ENCODE results near the gene MRNIP. TPM values are rescaled to one million over a fixed set of nuclear protein-coding genes. Genes with fewer than 3 reads are reported as not detected.

MRNIP gene
- total RNA-seq, 2 experiments from 2014 or later = 20.2 to 21.4 TPM

Small RNA genes lying within 50 kb of the gene (microRNA-seq; reads per million reads assigned to microRNA genes)
- 3.4 reads per million for gene MIR1229

Other genes starting within 250 kb of the MRNIP start
- gene HNRNPH1, start 235.1 kb downstream of the MRNIP start, total RNA-seq = 1,000 to 10,000 TPM in 1 of 2 experiments, 100 to 1,000 TPM in 1; 811 to 1,007 TPM
- gene CBY3, start 177.8 kb downstream of the MRNIP start, total RNA-seq = under 1 TPM in 1 of 2 experiments, not detected in 1; 0.59 TPM
- 100 to 1,000 TPM; 273 to 457 TPM for gene CANX, start 159.8 kb downstream of the MRNIP start, total RNA-seq
- 10 to 100 TPM; 34.7 to 34.9 TPM for gene MAML1, start 126.0 kb downstream of the MRNIP start, total RNA-seq
- gene LTC4S, start 64.8 kb downstream of the MRNIP start, total RNA-seq = 1 to 10 TPM in 1 of 2 experiments, under 1 TPM in 1; 0.91 to 1.5 TPM
- 100 to 1,000 TPM; 100 to 116 TPM for gene MGAT4B, start 52.0 kb downstream of the MRNIP start, total RNA-seq
- 100 to 1,000 TPM; 130 to 198 TPM for gene SQSTM1, start 37.9 kb downstream of the MRNIP start, total RNA-seq
- 10 to 100 TPM; 71.6 to 83.3 TPM for gene TBC1D9B, start 49.1 kb upstream of the MRNIP start, total RNA-seq
- gene RNF130, start 212.9 kb upstream of the MRNIP start, total RNA-seq = 1 to 10 TPM; 4.9 to 5.4 TPM

Data from activated CD8-positive, alpha-beta memory T cell treated with anti-CD3 and anti-CD28 coated beads, Interleukin-2, amount 10 ng/mL, durations not matched to agents 7 days and 5 days (primary cell).